Colonic mucosa (tissue), 4 donors: ENCODE data around the gene HLA-DQA1. TPM values are rescaled to one million over a fixed set of nuclear protein-coding genes. Genes with fewer than 3 reads are reported as not detected.
"Not testable (repeated sequence)": the region's sequence is repeated elsewhere in the genome, so short reads cannot be mapped to it uniquely, and the experiment has no call there.

Experiments used
- DNase-seq: peaks from one replicate; pipeline ENCODE4 v3.0.0-alpha.2; 2020
- H3K27ac ChIP-seq: fragments of 200-600 bp; one replicate; pipeline ENCODE4 v1.8.0; 2021
- H3K27me3 ChIP-seq: fragments of 200-600 bp; one replicate; pipeline ENCODE4 v1.8.0; 2021
- H3K36me3 ChIP-seq: fragments of 200-600 bp; one replicate; pipeline ENCODE4 v1.8.0; 2021
- H3K4me1 ChIP-seq: fragments of 200-600 bp; one replicate; pipeline ENCODE4 v1.8.0; 2021; ENCODE audit warnings: mild to moderate bottlenecking
- H3K4me3 ChIP-seq: fragments of 200-600 bp; one replicate; pipeline ENCODE4 v1.8.0; 2021
- H3K9ac ChIP-seq, 2 donors: one replicate each; pipeline ENCODE4 v1.7.0; 2013; ENCODE audit warnings: control low read depth in 2 of 2, low read depth in 2 of 2, low read length in 2 of 2
- H3K9me3 ChIP-seq: fragments of 200-600 bp; one replicate; pipeline ENCODE4 v1.8.0; 2021
- intact Hi-C: fragments of 100-400 bp; cut with DNase I; formaldehyde crosslinking; loops from one replicate; pipeline ENCODE4 v1.14.1; 2022
- total RNA-seq, 2 donors: library from RNA; stranded (reverse); fragmentation: NEBNext Ultra II Directional in 1 of 2; extraction: Animal tissue kit (Norgen Biotek cat#: 25700) in 1 of 2; gene quantifications; one replicate each; pipeline ENCODE4 v1.2.1, GENCODE V29; 2021
- TF ChIP-seq, protein P1 (sequence below): fragments of 200-600 bp; IDR thresholded peaks from one replicate; pipeline ENCODE4 v1.8.0; 2022; ENCODE audit warnings: antibody characterized with exemption, mild to moderate bottlenecking
- donor health status: healthy.
- donor health status: DM: no; HTN: no; CAD: no.
- donor health status: DM: no; HTN: no; CAD: no.

HLA-DQA1 gene
- total RNA-seq, 2 donors from 2014 or later, result 8.1 to 13.5 TPM

- H3K36me3 ChIP-seq, result no peaks in the 10 kb centered on the region
- intact Hi-C loops, result no loop called here
- H3K9ac ChIP-seq, result no peak overlapping the region
- H3K27me3 ChIP-seq, result no peaks in the 10 kb centered on the region
- H3K4me3 ChIP-seq, result no peak overlapping the region
- no peaks in the 10 kb centered on the region for H3K9me3 ChIP-seq
- TF ChIP-seq, protein P1, sequence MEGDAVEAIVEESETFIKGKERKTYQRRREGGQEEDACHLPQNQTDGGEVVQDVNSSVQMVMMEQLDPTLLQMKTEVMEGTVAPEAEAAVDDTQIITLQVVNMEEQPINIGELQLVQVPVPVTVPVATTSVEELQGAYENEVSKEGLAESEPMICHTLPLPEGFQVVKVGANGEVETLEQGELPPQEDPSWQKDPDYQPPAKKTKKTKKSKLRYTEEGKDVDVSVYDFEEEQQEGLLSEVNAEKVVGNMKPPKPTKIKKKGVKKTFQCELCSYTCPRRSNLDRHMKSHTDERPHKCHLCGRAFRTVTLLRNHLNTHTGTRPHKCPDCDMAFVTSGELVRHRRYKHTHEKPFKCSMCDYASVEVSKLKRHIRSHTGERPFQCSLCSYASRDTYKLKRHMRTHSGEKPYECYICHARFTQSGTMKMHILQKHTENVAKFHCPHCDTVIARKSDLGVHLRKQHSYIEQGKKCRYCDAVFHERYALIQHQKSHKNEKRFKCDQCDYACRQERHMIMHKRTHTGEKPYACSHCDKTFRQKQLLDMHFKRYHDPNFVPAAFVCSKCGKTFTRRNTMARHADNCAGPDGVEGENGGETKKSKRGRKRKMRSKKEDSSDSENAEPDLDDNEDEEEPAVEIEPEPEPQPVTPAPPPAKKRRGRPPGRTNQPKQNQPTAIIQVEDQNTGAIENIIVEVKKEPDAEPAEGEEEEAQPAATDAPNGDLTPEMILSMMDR, result no peak
- H3K27ac ChIP-seq, result no peak overlapping the region
- no peak for DNase-seq
- H3K4me1 ChIP-seq, result no peaks in the 10 kb centered on the region
Observed at GRCh38 chr6:32645047-32645703, 8.0 kb downstream of the HLA-DQA1 start.

- Histone ChIP-seq H3K4me3 (no peak overlapping the region), H3K9ac (no peak overlapping the region), H3K27ac (no peak overlapping the region), H3K36me3 (no peaks in the 10 kb centered on the region), H3K27me3 (no peaks in the 10 kb centered on the region), H3K4me1 (no peaks in the 10 kb centered on the region), H3K9me3 (no peaks in the 10 kb centered on the region)
- TF ChIP-seq, protein P1, result no peak
- intact Hi-C loops, result no loop called here
- DNase-seq, result no peak
Observed at GRCh38 chr6:32655203-32655710, 18.1 kb downstream of the HLA-DQA1 start.

GRCh38 chr6:32657329-32657728, 20.1 kb downstream of the HLA-DQA1 start:
- H3K36me3 ChIP-seq, result not testable (repeated sequence)

DNA sequence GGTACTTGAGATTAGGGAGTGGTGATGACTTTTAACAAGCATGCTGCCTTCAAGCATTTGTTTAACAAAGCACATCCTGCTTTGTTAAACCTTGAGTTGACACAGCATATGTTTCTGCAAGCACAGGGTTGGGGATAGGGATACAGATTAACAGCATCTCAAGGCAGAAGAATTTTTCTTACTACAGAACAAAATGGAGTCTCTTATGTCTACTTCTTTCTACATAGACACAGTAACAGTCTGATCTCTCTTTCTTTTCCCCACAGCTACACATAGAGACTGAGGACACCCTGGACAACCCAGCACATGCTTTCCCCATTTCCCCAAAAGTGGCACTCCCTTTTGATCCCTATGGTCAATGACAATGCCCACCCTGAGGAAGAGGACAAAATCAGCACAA, 20.6 kb downstream of the HLA-DQA1 start:
- intact Hi-C loops, H3K9ac ChIP-seq, H3K9me3 ChIP-seq, H3K4me1 ChIP-seq, DNase-seq, H3K36me3 ChIP-seq, H3K4me3 ChIP-seq, H3K27me3 ChIP-seq, H3K27ac ChIP-seq: not testable (repeated sequence)

More at GRCh38 chr6:32657329-32657728, 20.1 kb downstream of the HLA-DQA1 start:
- H3K9me3 ChIP-seq, H3K4me1 ChIP-seq, H3K9ac ChIP-seq, H3K27ac ChIP-seq, intact Hi-C loops, H3K27me3 ChIP-seq, DNase-seq, H3K4me3 ChIP-seq: not testable (repeated sequence)

- DNase-seq, result no peak
- intact Hi-C loops, result no loop called here
- H3K36me3 ChIP-seq, result no peaks in the 10 kb centered on the region
- H3K27ac ChIP-seq, result no peak overlapping the region
- H3K9ac ChIP-seq, result no peak overlapping the region
- TF ChIP-seq, protein P1, result no peak
- H3K4me3 ChIP-seq, result no peak overlapping the region
- H3K4me1 ChIP-seq, result no peaks in the 10 kb centered on the region
- H3K27me3 ChIP-seq, result no peaks in the 10 kb centered on the region
- no peaks in the 10 kb centered on the region for H3K9me3 ChIP-seq
Observed at GRCh38 chr6:32658268-32658897, 21.2 kb downstream of the HLA-DQA1 start.

DNA sequence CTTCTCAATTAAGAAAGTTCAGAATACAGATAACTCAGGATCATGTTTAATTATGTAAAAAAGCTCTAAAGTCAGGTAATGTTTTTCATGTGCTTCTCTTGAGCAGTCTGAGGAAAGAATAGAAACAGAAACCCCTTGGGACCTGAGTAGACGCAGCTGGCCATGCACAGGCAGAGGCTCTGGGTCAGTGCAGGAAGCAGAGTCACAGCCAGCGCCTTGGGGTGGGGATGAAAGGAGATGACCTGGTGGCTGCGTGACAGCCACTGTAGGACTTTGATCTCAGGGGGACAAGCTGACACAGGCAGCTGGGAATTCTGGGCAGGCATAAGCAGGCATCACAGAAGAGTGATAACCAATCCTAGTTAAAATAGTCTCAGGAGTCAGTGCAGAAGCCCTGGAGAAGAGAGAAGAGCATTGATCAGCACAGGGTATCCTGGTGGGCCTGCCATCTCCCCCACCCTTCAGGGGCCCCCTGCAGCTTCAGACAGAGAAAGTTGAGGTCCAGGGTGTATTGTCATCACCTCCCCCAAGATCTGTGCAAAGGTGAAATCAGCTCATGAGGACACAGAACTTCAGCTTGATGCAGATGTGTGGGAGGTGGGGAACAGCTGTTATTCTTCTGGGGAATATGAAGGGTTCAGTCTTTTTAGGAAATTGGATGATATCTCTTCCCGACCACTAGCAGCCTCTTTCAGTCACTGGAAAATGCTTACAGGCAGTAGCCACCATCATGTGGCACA, 22.8 kb downstream of the HLA-DQA1 start:
- Histone ChIP-seq H3K9ac (no peak overlapping the region), H3K4me1 (no peaks in the 10 kb centered on the region), H3K27me3 (no peaks in the 10 kb centered on the region), H3K9me3 (no peaks in the 10 kb centered on the region), H3K4me3 (no peak overlapping the region), H3K36me3 (no peaks in the 10 kb centered on the region), H3K27ac (no peak overlapping the region)
- intact Hi-C loops, result no loop called here
- no peak for DNase-seq
- TF ChIP-seq, protein P1, result no peak
